Stimulated activated CD8-positive, alpha-beta memory T cell treated with anti-CD3 and anti-CD28 coated beads, Interleukin-12 subunit alpha, Interleukin-12 subunit beta, amount 100 ng/mL, for 4 hours (primary cell): ENCODE measurements around the gene OR5K1.

Experiments
- DNase-seq: peaks from one replicate; pipeline ENCODE4 v3.0.0-alpha.2; 2020; ENCODE audit warnings: low read depth

The OR5K1 gene

DNA sequence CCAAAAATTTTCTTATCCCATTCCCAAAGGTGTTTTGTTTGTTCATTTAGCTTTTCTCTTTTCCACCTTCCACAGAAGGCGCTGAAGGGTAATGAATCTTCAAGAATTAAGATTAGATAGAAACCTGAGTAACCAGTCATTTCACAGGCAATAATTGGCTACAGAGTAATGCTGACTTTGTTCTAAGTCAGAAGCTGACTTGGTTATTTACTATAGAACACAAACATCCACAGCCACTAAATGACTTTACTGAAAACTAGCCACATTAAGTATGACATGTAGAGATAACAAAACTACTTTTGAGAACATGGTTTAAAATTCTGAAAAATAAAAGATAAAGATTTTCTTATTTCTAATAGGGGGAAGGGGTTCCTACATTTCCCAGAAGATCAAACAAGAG, 51.9 kb downstream of the OR5K1 start:
- no peak for DNase-seq

DNA sequence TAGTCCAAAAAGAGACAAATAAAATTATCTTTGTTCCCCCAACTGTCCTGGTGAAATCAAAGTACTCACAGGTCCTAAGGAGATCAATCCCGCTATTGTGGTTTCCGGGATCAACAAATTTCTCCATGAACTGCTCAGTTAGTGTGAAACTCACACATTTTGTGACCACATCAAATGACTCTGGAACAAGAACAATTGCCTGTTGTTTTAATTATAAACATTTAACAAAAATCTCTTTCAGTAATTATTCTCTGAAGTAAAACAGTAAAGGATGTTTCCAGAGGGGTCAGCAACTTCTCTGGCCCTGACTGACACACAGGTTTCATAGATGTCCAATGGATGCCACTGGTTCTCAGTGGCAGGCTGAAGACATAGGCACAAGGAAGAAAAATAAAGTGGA, 55.8 kb downstream of the OR5K1 start:
- no peak for DNase-seq

DNA sequence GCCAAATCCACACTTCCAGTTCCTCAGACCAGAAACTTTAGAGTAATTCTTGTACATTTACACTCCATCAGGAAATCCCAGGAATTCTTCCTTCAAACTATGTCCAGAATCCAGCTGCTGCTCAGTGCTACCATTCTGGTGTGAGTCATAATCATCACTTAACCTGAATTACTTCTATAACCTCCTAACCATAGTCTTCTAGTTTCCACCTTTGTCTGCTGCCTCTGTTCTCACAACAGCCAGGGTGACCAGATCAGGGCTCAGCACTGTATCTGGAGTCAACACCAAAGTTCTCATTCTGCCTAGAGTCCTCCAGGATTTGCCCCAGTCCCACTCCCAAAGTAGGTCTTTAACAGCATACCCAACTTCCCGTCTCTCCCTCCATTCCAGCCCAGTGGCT, 56.4 kb downstream of the OR5K1 start:
- no peak for DNase-seq

DNA sequence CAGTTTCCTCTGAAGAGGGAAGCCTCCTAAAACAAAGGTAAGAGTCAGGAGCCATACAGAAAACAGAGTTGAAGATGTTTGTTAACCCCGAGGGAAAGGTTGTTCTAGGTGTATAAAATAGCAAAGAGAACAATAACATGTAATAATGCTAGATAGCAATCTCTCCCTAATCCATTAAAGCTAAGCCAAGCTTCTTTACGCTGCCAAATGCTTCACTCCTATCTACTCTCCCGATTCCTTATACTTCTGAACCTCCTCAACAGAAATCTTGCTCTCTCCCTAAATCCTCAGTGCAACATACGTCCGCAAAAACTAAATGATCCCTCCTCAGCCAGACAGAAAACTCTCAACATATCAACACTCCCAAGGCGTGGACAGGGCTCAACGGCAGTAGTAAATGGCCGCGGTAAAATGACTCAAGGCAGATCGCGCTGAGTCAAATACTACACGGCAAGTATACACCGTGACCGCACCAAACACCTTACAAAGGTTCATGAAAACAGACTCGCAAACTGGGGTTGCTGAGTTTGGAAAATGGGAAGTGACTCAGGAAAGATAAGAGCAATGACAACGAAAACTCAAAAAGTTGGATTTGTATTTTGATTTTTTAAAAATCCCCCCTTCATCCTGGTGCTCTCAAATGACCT, 59.0 kb downstream of the OR5K1 start:
- peak; percentile 27 for DNase-seq
